HG02759 (cell line): ENCODE results near the gene C6orf132.

Experiments used
- ATAC-seq: cut with Tn5 transposase; IDR thresholded peaks from one replicate; pipeline ENCODE4 v1.9.1; 2021; ENCODE audit warnings: mild to moderate bottlenecking, moderate library complexity; ENCODE audit not compliant: unreplicated experiment

Gene C6orf132

GRCh38 chr6:42137194-42137753 lies 5.1 kb downstream of the C6orf132 start:
- no peak for ATAC-seq

DNA sequence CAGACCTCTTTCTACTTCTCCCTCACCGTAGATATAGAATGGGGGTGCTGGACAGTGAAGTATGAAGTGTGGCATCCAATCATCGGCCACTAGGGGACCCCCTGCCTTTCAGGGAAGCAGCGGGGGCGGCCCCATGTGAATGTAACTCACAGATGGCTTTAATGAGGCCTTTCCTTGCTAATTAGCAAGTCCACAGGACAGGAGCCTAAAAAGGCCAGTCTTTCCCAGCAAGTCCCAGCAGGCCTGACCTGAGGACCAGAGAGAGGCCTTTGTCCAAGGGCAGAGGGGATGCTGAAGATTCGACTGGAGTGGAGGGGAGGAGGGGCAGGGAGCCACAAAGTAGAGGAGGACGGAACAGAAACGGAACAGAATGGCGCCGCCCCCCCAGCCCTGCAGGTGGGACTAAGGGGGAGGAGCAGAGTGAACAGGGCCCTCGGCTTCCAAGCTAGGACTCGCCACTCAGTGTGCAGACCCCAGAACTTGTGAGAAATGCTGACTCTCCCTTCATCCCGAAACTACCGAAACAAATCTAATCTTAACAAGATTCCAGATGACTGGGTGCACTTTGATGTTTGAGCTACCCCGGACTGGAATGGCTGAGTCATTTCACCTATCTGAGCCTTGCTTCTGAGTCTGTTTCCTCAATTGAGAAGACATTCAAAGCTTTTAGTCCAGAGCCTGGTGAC lies 5.8 kb downstream of the C6orf132 start:
- ATAC-seq: peak; percentile 43

DNA sequence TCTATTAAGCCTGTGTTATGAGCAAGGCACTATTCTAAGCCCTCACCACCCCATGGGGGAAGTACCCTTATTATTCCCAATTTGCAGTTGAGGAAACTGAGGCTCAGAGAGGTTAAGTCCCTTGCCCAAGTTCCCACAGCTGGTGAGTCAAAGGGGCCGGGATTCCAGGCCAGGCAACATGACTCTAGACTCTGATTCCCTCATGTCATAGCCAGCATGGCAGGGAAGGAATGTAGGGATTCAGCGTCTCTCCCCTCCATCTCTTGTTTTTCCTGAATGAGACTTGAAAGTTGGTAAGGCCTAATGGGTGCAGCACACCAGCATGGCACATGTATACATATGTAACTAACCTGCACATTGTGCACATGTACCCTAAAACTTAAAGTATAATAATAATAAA lies 6.7 kb downstream of the C6orf132 start:
- ATAC-seq: no peak

GRCh38 chr6:42135161-42135560 lies 7.3 kb downstream of the C6orf132 start:
- no peak for ATAC-seq

- no peak for ATAC-seq
Measured at GRCh38 chr6:42133926-42134325, 8.5 kb downstream of the C6orf132 start.

- no peak for ATAC-seq
Measured at GRCh38 chr6:42131531-42131930, 10.9 kb downstream of the C6orf132 start.

GRCh38 chr6:42129360-42129676 lies 13.1 kb downstream of the C6orf132 start:
- ATAC-seq: no peak

- ATAC-seq: no peak
Measured at GRCh38 chr6:42128460-42129359, 13.7 kb downstream of the C6orf132 start.

- no peak for ATAC-seq
Measured at GRCh38 chr6:42125663-42126062, 16.8 kb downstream of the C6orf132 start.

- no peak for ATAC-seq
Measured at GRCh38 chr6:42125231-42125630, 17.2 kb downstream of the C6orf132 start.

GRCh38 chr6:42124223-42124836 lies 18.1 kb downstream of the C6orf132 start:
- no peak for ATAC-seq

GRCh38 chr6:42123379-42124103 lies 18.9 kb downstream of the C6orf132 start:
- ATAC-seq: no peak

- no peak for ATAC-seq
Measured at GRCh38 chr6:42120895-42121865, 21.2 kb downstream of the C6orf132 start.

DNA sequence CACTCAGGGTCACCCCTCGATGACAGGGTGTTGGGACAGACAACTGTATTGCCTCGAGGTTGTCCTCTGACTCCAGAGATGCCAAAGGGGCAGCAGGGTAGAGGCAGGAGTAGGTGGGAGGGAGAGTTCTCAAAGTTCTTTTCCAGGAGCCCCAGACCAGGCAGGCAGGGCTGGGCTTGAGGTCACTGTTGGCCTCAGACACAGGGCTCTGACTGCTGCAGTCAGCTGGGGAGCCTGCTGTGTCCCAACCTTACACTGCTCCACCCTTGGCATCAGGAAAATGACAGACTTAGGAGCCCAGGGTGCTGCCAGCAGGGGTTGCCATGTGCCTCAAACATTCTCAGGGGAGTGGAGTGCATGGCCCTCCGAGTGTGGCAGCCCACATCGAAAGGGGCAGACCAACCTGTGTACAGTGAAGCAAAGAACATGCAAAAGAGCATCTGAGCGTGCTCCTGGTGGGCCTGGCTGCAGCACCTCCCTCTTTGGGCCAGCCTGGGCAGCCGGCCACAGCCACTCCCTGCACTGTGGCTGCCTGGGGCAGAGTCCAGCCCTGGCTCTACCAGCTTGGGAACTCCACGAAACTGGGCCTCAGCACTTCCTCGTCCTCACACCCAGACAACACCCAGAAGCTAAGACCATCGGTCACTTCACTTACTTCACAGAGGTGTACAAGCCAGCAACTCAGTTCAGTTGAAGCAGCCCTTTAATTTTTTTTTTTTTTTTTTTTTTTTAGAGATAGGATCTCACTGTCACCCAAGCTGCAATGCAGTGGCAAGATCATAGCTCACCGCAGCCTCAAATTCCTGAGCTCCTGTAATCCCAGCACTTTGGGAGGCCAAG lies 24.0 kb downstream of the C6orf132 start:
- ATAC-seq: no peak

DNA sequence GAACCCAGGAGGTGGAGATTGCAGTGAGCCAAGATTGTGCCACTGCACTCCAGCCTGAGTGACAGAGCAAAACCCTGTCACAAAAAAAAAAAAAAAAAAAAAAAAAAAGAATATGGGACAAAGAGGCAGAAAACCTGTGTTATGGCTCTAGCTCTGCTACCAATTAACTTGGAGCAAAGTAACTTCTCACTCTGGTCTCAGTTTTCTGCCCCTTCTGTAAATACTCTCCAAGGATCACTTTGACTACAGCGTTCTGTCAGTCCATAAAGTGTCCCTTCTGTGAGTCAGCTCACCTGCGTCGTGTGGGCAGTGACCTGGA lies 24.6 kb downstream of the C6orf132 start:
- ATAC-seq: no peak

- ATAC-seq: no peak
Measured at GRCh38 chr6:42113936-42114636, 28.3 kb downstream of the C6orf132 start.

DNA sequence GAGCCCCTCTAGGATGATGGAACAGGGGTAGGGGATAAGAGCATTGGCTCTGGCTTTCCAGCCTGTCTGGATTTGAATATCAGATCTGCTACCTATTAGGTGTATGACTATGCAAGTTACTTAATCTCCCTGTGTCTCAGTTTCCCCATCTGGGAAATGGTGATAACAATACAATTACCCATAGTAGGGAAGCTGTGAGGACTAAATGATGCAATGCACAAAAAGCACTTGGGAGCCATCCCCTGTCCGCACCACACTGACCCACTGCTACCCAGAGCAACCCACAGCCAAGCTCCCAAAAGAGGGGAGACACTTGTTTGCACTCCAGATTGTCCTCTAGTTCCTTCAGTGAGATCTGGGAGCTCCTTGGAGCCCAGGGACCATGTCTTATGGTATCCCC lies 30.1 kb downstream of the C6orf132 start:
- no peak for ATAC-seq

GRCh38 chr6:42110683-42111082 lies 31.7 kb downstream of the C6orf132 start:
- ATAC-seq: no peak
